ENCODE data around the gene AP1S1. TPM values are rescaled to one million over a fixed set of nuclear protein-coding genes. Genes with fewer than 3 reads are reported as not detected.
"Not testable (repeated sequence)": the region's sequence is repeated elsewhere in the genome, so short reads cannot be mapped to it uniquely, and the experiment has no call there.

Gene AP1S1
- total and polyA plus RNA-seq, 3 experiments from 2014 or later: 4.4 to 43.6 (median 42.6) TPM

- H3K4me1 Mint-ChIP-seq: peaks cover 25 to 38% (median 27%) of the 10 kb centered on the region in 3 donors
- no peak within 1 kb of the TSS for H3K27ac ChIP-seq (ENCODE audit: low read depth, low read length)
- H3K27me3 ChIP-seq (ENCODE audit: insufficient read depth, low read length, poor library complexity, severe bottlenecking): peaks cover 9% of the 10 kb centered on the region
- no peaks in the 10 kb centered on the region for H3K36me3 ChIP-seq (ENCODE audit: insufficient read depth, low read length)
- no peaks in the 10 kb centered on the region for H3K9me3 Mint-ChIP-seq
- ChIA-PET POLR2A (no interaction called here), CTCF (interaction anchor here (0.6 to 1.5 kb wide), 4 partner anchors 17 to 416 kb away, joined by 3 to 6 read pairs (median 4); no protein-coding TSS in a partner anchor)
- peak within 1 kb of the TSS; percentile 34 to 76 (median 73) for H3K4me3 Mint-ChIP-seq
- H3K4me3 ChIP-seq (ENCODE audit: low read length): peak within 1 kb of the TSS; percentile 39
- H3K9me3 ChIP-seq (ENCODE audit: low read length): no peaks in the 10 kb centered on the region
- H3K36me3 Mint-ChIP-seq: no peaks in the 10 kb centered on the region
- DNase-seq: peak; percentile 16 to 71 (median 25)
- peaks cover 39 to 75% of the 10 kb centered on the region in 2 donors for H3K27me3 Mint-ChIP-seq
- peak within 1 kb of the TSS in 7 of 8 donors; percentile 15 to 74 (median 64) for H3K27ac Mint-ChIP-seq
- peaks cover 21% of the 10 kb centered on the region for H3K4me1 ChIP-seq (ENCODE audit: insufficient read depth, low read length)
Observed at GRCh38 chr7:101126651-101127459, 27.4 kb upstream of the AP1S1 start, which contains the start of gene SERPINE1. Gene SERPINE1, plus strand, starts transcription at chr7:101127104. Its CDS starts 1,290 bp downstream, at chr7:101128394.

DNA sequence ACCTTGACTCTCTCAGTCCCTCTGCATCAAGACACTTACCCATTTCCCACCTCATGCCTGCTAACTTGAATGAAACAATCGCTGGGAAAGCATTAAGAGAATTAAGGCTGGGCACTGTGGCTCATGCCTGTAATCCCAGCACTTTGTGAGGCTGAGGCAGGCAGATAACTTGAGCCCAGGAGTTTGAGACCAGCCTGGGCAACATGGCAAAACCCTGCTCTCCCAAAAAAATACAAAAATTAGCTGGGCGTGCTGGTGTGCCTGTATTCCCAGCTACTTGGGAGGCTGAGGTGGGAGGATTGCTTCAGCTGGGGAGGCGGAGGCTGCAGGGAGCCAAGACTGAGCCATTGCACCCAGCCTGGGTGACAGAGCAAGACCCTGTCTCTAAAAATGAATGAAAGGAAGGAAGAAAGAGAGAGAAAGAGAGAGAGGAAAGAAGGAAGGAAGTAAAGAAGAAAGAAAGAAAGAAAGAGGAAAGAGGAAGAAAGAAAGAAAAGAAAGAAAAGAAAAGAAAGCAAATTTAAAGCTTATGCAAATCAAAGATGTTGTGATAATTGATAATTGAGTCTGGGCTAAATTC lies 26.7 kb upstream of the AP1S1 start:
- no peak overlapping the region for H3K27ac ChIP-seq (ENCODE audit: low read depth, low read length)
- Mint-ChIP-seq H3K4me1 (peaks cover 25 to 32% (median 27%) of the 10 kb centered on the region in 3 donors), H3K27ac (peak overlapping the region in 1 of 8 donors; percentile 66), H3K4me3 (peak overlapping the region in 4 of 7 donors; percentile 60 to 76 (median 74)), H3K36me3 (no peaks in the 10 kb centered on the region), H3K9me3 (no peaks in the 10 kb centered on the region), H3K27me3 (peaks cover 33 to 72% of the 10 kb centered on the region in 2 donors)
- H3K9me3 ChIP-seq (ENCODE audit: low read length): no peaks in the 10 kb centered on the region
- DNase-seq: no peak
- H3K4me3 ChIP-seq (ENCODE audit: low read length): no peak overlapping the region
- peaks cover 9% of the 10 kb centered on the region for H3K27me3 ChIP-seq (ENCODE audit: insufficient read depth, low read length, poor library complexity, severe bottlenecking)
- CTCF ChIA-PET: interaction anchor here (1.2 kb wide), 1 partner anchor 17 kb away, joined by 5 read pairs; no protein-coding TSS in a partner anchor
- peaks cover 21% of the 10 kb centered on the region for H3K4me1 ChIP-seq (ENCODE audit: insufficient read depth, low read length)
- no peaks in the 10 kb centered on the region for H3K36me3 ChIP-seq (ENCODE audit: insufficient read depth, low read length)
- POLR2A ChIA-PET: no interaction called here

- CTCF ChIA-PET: interaction anchor here (1.2 kb wide), 1 partner anchor 16 kb away, joined by 5 read pairs; no protein-coding TSS in a partner anchor
- no peak overlapping the region for H3K27ac Mint-ChIP-seq
- Histone ChIP-seq H3K4me1 (ENCODE audit: insufficient read depth, low read length) (peaks cover 21% of the 10 kb centered on the region), H3K4me3 (ENCODE audit: low read length) (no peak overlapping the region), H3K27ac (ENCODE audit: low read depth, low read length) (no peak overlapping the region), H3K36me3 (ENCODE audit: insufficient read depth, low read length) (no peaks in the 10 kb centered on the region), H3K27me3 (ENCODE audit: insufficient read depth, low read length, poor library complexity, severe bottlenecking) (peaks cover 9% of the 10 kb centered on the region), H3K9me3 (ENCODE audit: low read length) (no peaks in the 10 kb centered on the region)
- H3K9me3 Mint-ChIP-seq: no peaks in the 10 kb centered on the region
- no peaks in the 10 kb centered on the region for H3K36me3 Mint-ChIP-seq
- peak overlapping the region in 1 of 7 donors; percentile 13 for H3K4me3 Mint-ChIP-seq
- H3K4me1 Mint-ChIP-seq: peaks cover 25 to 32% (median 27%) of the 10 kb centered on the region in 3 donors
- POLR2A ChIA-PET: no interaction called here
- DNase-seq: no peak
- peaks cover 34 to 69% of the 10 kb centered on the region in 2 donors for H3K27me3 Mint-ChIP-seq
Observed at GRCh38 chr7:101128040-101128834, 26.0 kb upstream of the AP1S1 start.

- Mint-ChIP-seq H3K27me3 (peaks cover 34 to 68% of the 10 kb centered on the region in 2 donors), H3K4me1 (peaks cover 22 to 28% (median 23%) of the 10 kb centered on the region in 3 donors), H3K4me3 (no peak overlapping the region), H3K27ac (no peak overlapping the region), H3K36me3 (no peaks in the 10 kb centered on the region), H3K9me3 (no peaks in the 10 kb centered on the region)
- no peaks in the 10 kb centered on the region for H3K9me3 ChIP-seq (ENCODE audit: low read length)
- H3K27ac ChIP-seq (ENCODE audit: low read depth, low read length): no peak overlapping the region
- ChIA-PET CTCF (interaction anchor here (1.2 kb wide), 1 partner anchor 13 kb away, joined by 3 read pairs; no protein-coding TSS in a partner anchor), POLR2A (no interaction called here)
- peaks cover 18% of the 10 kb centered on the region for H3K4me1 ChIP-seq (ENCODE audit: insufficient read depth, low read length)
- H3K36me3 ChIP-seq (ENCODE audit: insufficient read depth, low read length): no peaks in the 10 kb centered on the region
- DNase-seq: no peak
- peaks cover 9% of the 10 kb centered on the region for H3K27me3 ChIP-seq (ENCODE audit: insufficient read depth, low read length, poor library complexity, severe bottlenecking)
- H3K4me3 ChIP-seq (ENCODE audit: low read length): no peak overlapping the region
Observed at GRCh38 chr7:101129603-101130117, 24.6 kb upstream of the AP1S1 start.

- H3K4me3 Mint-ChIP-seq; H3K4me3 ChIP-seq (ENCODE audit: low read length); POLR2A ChIA-PET; H3K4me1 ChIP-seq (ENCODE audit: insufficient read depth, low read length); H3K27ac ChIP-seq (ENCODE audit: low read depth, low read length); H3K4me1 Mint-ChIP-seq; H3K36me3 ChIP-seq (ENCODE audit: insufficient read depth, low read length); H3K27me3 ChIP-seq (ENCODE audit: insufficient read depth, low read length, poor library complexity, severe bottlenecking); H3K9me3 ChIP-seq (ENCODE audit: low read length); H3K9me3 Mint-ChIP-seq; DNase-seq; H3K36me3 Mint-ChIP-seq; H3K27ac Mint-ChIP-seq: not testable (repeated sequence)
- CTCF ChIA-PET: interaction anchor here (2.5 kb wide), 1 partner anchor 11 kb away, joined by 12 read pairs; no protein-coding TSS in a partner anchor
- H3K27me3 Mint-ChIP-seq: peaks cover 16 to 54% of the 10 kb centered on the region in 2 donors
Observed at GRCh38 chr7:101132626-101133600, 21.4 kb upstream of the AP1S1 start.

GRCh38 chr7:101133621-101134398 lies 20.5 kb upstream of the AP1S1 start:
- Mint-ChIP-seq H3K4me1 (peaks cover 7 to 12% (median 10%) of the 10 kb centered on the region in 3 donors), H3K36me3 (no peaks in the 10 kb centered on the region), H3K4me3 (no peak overlapping the region), H3K27me3 (peaks cover 18 to 53% of the 10 kb centered on the region in 2 donors), H3K9me3 (no peaks in the 10 kb centered on the region), H3K27ac (no peak overlapping the region)
- Histone ChIP-seq H3K27me3 (ENCODE audit: insufficient read depth, low read length, poor library complexity, severe bottlenecking) (no peaks in the 10 kb centered on the region), H3K27ac (ENCODE audit: low read depth, low read length) (no peak overlapping the region), H3K4me1 (ENCODE audit: insufficient read depth, low read length) (peaks cover 7% of the 10 kb centered on the region), H3K36me3 (ENCODE audit: insufficient read depth, low read length) (no peaks in the 10 kb centered on the region), H3K9me3 (ENCODE audit: low read length) (no peaks in the 10 kb centered on the region), H3K4me3 (ENCODE audit: low read length) (no peak overlapping the region)
- ChIA-PET CTCF (interaction anchor here (2.5 kb wide), 1 partner anchor 10 kb away, joined by 12 read pairs; no protein-coding TSS in a partner anchor), POLR2A (no interaction called here)
- DNase-seq: no peak
